GM18868 (cell line): Measurements from ENCODE around the gene MYCBPAP.
A peak's percentile ranks its signal among the peaks of the same experiment; 100 is the strongest.
"Not testable (repeated sequence)": the region's sequence is repeated elsewhere in the genome, so short reads cannot be mapped to it uniquely, and the experiment has no call there.

ENCODE experiments used
- ATAC-seq: cut with Tn5 transposase; IDR thresholded peaks from one replicate; pipeline ENCODE4 v1.9.1; 2021; ENCODE audit warnings: mild to moderate bottlenecking, moderate library complexity; ENCODE audit not compliant: unreplicated experiment

The MYCBPAP gene

DNA sequence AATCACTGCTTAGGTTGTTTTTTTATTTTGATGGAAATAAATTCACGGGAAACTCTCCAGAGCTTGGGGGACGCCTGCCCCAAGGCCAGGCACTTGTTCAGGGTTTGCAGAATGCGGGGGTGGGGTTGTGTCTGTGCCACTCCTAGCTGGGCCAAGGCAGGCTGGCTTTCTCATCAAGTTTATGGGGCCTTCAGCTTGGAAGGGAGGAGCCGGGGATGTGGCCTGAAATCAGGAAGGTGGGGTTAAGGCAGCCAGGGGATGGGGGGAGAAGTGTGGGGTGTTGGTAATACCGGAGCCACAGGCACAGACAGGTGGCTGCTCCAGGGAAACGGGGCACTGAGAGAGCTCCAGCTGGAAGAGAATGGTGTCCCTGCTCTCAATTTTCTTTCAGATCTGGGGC lies 37.8 kb upstream of the MYCBPAP start:
- no peak for ATAC-seq

DNA sequence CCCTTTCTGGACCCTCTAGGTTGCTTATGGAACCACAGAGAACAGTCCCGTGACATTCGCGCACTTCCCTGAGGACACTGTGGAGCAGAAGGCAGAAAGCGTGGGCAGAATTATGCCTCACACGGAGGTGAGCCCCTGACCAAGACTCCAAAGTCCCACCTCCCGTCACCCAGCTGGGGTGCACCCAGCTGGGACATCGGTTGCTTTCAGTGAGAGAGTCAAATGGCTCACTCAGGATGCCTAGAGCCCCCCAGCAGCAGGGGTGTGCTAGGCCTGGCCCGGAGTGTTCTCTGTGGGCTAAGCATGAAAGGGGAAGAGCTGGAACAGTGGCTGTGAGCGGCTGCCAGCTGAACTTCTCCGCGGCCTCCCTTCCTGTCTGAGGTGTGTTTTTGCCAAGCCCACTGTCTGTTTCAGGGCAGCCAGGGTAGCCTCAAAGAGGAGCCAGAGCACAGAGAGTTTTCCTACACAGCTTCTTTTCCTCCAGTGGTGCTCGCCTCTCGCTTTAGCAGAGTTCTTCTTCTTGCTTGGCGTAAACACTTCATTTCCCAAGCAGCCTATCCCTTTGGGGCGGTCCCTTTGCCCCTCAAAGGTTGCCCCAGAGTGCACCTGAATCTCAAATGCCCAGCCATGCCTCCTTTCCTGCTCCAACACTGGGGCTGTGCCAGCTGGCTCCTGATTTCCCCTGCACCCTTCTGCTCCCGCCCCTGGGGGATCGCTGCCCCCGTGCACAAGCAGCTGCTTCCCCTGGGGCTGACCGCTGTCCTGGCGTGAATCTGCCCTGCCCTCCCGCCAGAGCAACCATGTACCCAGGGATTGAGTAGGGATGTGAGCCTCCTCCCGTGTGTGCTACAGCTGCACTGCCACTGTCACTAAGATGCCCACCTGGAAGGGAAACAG lies 37.0 kb upstream of the MYCBPAP start:
- ATAC-seq = no peak

DNA sequence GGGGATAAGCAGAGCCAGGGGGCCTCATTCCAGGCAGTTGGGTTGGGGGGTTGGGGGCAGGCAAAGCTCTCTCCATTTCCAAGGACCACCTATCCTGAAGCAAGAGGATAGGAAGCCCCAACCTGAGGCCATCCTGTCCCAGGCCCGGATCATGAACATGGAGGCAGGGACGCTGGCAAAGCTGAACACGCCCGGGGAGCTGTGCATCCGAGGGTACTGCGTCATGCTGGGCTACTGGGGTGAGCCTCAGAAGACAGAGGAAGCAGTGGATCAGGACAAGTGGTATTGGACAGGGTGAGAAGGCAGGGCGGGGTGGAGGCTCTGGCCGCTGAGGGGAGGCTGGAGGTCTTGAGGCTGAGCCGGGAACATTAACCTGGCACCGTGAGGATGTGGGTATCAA lies 36.0 kb upstream of the MYCBPAP start:
- ATAC-seq = no peak

DNA sequence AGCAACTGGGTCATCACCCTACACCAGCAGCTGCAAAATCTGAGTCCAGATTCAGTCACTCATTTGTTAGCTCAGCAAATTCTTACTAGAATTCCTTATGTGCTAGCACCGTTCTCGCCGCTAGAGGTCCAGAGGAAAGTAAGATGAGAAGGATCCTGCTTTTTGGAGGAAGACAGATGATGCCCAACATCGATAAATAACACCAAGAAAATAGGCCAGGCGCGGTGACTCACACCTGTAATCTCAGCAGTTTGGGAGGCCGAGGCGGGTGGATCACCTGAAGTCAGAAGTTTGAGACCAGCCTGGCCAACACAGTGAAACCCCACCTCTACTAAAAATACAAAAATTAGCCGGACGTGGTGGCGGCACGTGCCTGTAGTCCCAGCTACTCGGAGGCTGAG lies 35.5 kb upstream of the MYCBPAP start:
- not testable (repeated sequence) for ATAC-seq

DNA sequence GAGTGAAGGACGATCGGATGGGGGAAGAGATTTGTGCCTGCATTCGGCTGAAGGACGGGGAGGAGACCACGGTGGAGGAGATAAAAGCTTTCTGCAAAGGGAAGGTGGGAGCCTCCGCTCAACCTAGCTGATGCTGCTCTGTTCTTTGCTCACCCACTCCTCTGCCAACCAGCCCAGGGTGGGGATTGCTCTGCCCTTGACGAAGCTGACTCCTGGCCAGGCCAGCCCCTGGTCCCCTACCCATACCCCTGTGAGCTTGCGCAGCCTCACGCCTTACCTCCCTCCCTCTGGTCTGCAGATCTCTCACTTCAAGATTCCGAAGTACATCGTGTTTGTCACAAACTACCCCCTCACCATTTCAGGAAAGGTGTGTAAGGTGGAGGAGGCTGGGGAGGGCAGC lies 34.3 kb upstream of the MYCBPAP start:
- no peak for ATAC-seq

DNA sequence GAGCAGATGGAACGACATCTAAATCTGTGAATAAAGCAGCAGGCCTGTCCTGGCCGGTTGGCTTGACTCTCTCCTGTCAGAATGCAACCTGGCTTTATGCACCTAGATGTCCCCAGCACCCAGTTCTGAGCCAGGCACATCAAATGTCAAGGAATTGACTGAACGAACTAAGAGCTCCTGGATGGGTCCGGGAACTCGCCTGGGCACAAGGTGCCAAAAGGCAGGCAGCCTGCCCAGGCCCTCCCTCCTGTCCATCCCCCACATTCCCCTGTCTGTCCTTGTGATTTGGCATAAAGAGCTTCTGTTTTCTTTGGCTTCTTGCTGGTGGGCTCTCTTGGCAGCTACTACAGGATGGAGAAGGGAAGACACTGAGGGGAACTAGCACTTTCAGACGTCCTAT lies 33.7 kb upstream of the MYCBPAP start:
- ATAC-seq = no peak

DNA sequence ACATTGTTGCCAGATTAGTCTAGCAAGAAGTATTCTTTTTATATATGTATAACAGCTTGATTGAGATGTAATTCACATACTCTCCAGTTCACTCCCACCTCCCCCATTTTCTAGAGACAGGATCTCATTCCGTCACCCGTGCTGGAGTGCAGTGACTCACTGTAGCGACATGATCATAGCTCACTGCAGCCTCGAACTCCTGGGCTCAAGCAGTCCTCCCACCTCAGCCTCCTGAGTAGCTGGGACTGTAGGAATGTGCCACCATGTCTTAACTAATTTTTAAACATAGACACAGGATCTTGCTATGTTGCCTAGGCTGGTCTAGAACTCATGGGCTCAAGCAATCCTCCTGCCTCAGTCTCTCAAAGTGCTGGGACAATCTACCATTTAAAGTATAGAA lies 32.9 kb upstream of the MYCBPAP start:
- no peak for ATAC-seq

DNA sequence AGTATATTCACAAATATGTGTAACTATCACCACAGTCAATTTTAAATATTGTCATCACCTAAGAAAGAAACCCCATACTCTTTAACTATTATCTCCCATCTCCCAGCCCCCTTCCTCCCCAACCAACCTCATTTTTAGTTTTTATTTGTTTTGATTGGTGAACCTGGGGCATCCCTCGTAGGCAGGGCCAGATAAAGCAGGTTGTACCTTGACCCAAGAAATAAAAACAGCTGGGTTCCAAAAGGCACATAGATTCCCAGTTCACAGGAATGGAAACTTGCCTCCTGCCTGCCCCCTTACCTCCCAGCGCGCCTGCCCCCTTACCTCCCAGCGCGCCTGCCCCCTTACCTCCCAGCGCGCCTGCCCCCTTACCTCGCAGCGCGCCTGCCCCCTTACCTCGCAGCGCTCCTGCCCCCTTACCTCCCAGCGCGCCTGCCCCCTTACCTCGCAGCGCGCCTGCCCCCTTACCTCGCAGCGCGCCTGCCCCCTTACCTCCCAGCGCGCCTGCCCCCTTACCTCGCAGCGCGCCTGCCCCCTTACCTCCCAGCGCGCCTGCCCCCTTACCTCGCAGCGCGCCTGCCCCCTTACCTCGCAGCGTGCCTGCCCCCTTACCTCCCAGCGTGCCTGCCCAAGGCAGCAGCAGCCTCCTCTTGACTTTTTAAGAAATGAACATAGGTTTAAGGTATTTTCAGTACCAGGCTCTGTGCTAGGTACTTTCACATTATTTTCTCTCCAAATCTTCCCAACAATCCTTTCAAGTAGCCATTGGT lies 32.3 kb upstream of the MYCBPAP start:
- not testable (repeated sequence) for ATAC-seq

DNA sequence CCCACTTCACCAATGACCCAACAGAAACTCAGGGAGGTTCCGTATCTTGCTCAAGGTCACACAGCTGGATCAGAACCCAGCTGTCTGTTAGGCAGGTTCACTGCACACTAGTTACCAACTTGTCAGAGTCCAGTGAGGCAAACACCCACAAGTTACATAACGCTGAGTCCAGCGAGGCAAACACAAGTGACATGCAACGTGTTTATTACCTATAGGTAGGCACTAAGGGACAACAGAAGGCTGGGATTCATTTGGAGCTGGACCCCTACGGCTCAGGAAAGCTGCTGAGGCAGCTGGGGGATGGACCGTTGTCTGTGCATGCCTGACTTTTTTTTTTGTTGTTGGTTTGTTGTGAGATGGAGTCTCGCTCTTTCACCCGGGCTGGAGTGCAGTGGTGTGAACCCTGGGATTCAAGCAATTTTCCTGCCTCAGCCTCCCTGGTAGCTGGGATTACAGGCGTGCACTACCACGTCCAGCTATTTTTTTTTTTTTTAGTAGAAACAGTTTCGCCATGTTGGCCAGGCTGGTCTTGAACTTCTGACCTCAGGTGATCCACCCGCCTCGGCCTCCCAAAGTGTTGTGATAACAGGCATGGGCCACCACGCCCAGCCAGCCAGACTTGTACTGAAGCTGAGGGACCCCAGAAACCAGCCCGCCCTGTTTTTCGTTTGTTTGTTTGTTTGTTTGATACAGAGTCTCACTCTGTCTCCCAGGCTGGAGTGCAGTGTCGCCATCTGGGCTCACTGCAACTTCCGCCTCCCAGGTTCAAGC lies 31.5 kb upstream of the MYCBPAP start:
- ATAC-seq = no peak

DNA sequence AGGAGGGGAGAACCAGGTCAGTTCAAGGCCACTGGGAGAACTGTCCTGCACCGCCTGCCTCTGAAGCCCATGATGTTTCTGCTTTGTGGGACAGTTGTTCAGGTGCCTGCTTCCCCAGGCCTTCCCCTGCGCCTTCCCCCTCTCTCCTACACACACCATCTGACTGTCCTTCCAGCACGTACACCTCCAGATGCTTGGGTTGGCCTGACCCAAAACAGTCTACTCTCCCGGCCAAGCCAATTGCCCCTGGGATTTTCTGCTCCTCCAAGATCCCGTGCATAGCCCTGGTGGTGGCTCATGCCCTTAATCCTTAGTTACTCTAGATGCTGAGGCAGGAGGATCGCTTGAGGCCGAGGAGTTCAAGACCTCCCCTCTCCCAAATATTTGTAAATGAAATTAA lies 30.3 kb upstream of the MYCBPAP start:
- no peak for ATAC-seq

DNA sequence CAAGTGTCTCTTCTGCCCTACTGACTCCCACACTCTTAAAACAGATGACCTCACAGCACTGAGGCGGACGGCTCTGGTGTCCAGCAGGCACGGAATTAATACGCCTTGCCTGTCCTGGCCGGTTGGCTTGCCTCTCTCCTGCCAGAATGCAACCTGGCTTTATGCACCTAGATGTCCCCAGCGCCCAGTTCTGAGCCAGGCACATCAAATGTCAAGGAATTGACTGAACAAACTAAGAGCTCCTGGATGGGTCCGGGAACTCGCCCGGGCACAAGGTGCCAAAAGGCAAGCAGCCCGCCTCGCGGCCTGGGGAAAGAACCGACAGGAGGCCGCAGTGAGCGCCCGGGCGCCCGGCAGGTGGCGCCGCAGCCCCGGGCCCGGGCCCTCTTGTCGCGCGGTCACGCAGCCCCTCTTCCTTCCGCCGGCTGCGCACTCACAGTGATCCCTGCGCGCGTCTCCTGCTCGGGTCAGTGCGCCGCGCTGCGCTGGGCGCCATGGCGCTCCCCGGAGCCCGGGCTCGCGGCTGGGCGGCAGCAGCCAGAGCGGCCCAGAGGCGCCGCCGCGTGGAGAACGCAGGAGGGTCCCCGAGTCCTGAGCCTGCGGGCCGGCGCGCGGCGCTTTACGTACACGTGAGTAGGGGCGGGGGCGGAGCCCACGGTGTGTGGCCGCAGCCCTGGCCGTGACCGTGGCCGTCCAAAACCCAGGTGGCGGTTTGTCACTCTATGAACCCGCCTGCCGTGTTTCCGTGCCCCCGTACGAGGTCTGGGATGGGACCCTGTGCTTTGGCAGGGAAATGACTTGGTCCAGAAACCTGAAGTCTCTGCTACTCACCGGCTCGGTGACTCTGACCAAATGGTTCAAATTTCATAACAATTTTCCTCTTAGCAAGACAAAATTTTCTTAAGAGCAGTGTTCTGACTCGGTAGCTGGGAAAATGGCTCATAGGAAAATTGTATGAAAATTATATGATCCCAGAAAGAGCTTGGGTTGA lies 29.6 kb upstream of the MYCBPAP start, which contains the start of gene RSAD1:
RSAD1 (plus strand) TSS at position 470 of the 991 bp plus-strand sequence; CDS start at position 495, 25 bp downstream.
- ATAC-seq = peak; percentile 88

DNA sequence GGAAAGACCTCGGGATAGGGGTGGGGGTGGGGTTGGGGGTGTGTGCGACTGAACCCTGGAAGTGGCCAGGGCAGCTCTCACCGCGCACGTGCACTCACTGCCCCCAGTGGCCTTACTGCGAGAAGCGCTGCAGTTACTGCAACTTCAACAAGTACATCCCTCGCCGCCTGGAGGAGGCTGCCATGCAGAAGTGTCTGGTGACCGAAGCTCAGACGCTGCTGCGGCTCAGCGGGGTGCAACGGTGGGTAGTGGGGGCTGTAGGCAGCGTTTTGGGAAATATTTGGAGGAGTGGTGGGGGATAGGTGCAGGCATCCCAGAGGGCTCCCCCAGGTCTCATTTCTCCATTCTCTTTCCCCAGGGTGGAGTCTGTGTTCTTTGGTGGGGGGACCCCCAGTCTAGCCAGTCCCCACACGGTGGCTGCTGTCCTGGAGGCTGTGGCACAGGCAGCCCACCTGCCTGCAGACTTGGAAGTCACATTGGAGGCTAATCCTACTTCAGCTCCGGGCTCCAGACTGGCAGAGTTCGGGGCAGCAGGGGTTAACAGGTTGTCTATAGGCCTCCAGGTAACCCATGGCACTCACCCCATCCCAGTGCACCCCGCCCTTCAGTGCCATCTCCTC lies 28.6 kb upstream of the MYCBPAP start:
- ATAC-seq = peak; percentile 34

DNA sequence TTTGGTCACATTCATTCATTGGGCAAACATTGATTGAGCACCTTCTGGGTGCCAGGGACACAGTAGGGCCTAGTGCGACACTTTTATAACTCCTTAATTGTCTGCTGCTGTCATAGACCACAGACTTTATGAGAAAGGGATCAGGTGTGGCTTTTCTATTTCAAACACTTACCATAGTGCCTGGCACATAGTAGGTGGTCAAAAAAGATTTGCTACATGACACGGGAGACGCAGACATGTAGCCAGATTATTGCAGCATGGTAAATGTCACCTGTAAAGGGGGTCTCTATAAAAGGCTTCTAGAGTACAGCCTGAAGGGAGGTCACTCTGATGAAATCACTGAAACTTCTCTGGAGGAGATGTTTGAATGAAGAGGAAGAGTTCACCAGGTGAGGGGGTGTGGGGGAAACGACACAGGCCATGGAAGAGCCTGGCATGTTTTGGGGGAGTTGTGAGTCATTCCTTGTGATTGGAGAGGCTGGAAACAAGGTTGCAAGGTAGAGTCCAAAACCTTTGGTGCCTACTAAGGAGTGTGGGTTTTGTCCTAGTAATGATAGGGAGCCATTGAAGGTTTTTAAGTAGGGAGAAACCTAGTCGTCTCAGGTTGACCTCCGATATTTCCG lies 28.0 kb upstream of the MYCBPAP start:
- no peak for ATAC-seq

DNA sequence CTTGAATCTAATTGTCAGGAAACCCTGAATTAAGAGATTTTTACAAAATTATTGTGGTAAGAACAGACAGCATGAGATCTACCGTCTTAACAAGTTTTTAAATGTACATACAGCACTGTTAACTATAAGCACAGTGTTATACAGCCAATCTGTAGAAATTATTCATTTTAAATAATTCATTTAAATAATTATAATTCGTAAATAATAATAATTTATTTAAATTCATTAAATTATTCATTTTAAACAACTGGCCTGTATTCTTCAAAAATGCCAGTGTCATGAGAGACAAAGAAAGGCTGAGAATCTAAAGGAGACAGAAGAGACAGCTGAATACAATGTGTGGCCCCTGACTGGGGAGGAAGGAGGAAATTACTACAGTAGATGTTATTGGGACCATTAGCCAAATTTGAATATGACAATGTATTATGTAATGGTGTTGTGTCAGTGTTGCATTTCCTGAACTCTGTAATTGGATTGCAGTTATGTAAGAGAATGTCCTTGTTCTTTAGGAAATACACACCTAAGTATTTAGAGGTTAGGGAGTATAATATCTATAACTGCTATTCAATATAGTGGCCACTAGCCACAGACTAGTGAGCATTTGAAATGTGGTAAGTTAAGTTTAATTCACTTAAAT lies 27.3 kb upstream of the MYCBPAP start:
- ATAC-seq = no peak

DNA sequence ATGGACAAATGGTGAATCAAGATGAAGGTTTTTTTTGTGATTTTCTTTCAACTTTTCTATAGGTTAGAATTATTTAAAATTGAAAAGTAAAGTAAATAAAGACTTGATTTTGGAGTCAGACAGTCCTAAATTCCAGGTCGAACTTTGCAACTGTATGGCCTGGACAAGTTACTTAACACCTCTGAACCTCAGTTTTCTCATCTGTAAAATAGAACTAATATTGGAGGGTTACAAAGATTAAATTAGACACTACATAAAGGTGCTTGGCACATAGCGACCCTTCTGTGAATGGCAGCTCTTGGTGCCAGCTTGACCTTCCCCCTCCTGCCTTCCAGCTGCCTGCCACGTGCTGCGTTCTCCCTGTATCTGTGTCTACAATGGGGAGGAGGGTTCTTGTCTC lies 26.6 kb upstream of the MYCBPAP start:
- no peak for ATAC-seq

DNA sequence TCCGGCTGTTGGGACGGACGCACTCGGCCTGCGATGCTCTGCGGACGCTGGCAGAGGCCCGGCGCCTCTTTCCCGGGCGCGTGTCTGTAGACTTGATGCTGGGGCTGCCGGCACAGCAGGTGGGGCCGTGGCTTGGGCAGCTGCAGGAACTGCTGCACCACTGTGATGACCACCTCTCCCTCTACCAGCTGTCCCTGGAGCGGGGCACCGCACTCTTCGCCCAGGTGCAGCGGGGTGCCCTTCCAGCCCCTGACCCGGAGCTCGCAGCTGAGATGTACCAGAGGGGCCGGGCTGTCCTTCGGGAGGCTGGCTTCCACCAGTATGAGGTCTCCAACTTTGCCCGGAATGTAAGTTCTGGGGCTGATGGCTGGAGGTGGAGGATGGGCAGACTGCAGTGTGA lies 26.1 kb upstream of the MYCBPAP start:
- ATAC-seq = no peak

DNA sequence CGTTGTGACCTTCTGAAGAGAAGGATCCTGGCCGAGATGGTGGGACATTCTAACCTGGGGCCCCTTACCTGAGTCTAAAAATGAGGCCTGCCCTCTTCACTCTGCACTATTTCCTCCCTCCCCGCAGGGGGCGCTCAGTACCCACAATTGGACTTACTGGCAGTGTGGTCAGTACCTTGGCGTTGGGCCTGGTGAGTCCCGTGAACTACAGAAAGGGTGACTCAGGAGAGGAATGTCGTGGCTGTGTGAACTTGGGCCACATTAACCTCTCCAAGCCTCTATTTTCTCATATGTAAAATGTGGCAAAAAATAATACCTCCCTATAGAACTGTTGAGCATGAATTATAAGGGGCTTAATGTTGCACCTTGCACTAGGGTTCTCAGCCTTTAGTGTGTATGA lies 25.7 kb upstream of the MYCBPAP start:
- ATAC-seq = peak; percentile 33

DNA sequence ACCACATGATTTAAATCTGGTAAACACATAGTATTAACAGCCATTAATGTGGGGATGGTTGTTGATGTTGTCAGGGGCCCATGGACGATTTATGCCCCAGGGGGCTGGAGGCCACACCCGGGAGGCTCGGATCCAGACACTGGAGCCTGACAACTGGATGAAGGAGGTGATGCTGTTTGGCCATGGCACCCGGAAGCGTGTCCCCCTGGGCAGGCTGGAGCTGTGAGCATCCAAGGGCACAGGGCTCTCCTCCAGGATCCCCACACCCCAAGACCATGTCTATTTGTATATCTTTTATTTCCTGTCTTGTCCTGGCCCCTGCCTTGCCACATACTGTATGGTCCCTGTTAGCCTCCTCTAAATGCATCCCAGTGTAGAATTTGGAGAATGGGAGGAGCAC lies 25.0 kb upstream of the MYCBPAP start:
- ATAC-seq = no peak
